GM06990 (cell line): ENCODE measurements around the gene DPM2.

ENCODE experiments used
- DNase-seq: peaks from one replicate; pipeline ENCODE4 v3.0.0-alpha.2; 2011; ENCODE audit not compliant: insufficient read length; ENCODE audit errors: extremely low read depth
- H3K27me3 ChIP-seq: replicated peaks from 2 replicates; pipeline ENCODE4 v1.6.0; 2011; ENCODE audit warnings: low read length; ENCODE audit not compliant: control insufficient read depth, insufficient read depth
- H3K36me3 ChIP-seq: 2 replicates; pipeline ENCODE4 v1.5.1; 2011; ENCODE audit warnings: low read length; ENCODE audit not compliant: control insufficient read depth, insufficient read depth
- H3K4me3 ChIP-seq: replicated peaks from 2 replicates; pipeline ENCODE4 v1.5.1; 2011; ENCODE audit warnings: low read depth, mild to moderate bottlenecking, control low read depth, low read length
- TF ChIP-seq, protein P1 (sequence below): IDR thresholded peaks from 2 replicates; pipeline ENCODE4 v1.5.1; 2011; ENCODE audit warnings: low read length, control low read depth, mild to moderate bottlenecking, inconsistent platforms; ENCODE audit not compliant: insufficient read depth, poor library complexity, severe bottlenecking

DPM2 gene

DNA sequence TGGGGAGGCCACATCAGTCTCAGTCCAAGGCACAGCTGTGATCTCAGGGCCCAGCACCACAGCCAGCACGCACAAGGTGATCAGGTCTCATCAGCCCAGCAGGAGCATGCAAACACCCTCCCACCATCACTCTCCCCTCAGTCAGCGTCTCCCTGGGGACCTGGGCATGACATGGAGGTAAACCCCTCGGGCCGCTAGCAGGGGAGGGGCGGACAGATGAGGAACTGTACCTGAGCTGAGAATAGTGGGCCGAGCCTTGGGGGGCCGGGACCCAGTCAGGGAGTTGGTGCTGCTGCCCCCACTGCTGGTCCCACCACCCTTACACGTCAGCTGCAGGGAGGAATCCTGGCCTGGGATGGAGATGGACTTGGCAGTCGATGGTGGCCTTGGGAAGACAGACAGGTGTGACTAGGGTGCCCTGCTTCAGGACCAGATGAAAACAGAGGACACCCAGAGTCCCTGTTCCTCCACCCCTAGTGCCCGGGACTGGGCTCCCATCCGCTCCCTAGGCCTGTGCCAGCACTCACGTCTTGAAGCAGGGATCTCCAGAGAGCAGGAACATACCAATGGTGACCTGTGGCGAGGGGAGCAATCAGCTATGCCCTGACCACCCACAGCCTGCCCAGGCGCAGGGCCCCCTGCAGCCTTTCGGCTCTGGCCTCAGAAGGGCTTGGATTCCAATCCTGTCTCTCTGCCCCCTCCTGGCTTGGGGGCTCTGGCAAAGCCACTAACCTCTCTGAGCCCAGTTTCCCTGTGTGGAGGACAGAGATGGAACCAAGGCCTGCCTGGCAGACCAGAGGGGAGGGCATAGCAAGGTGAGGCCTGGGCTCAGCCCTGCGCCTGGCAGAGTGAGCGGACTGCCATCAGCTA is 10.4 kb upstream of the DPM2 start:
- peaks cover 26% of the 10 kb centered on the region for H3K36me3 ChIP-seq
- TF ChIP-seq, protein P1, sequence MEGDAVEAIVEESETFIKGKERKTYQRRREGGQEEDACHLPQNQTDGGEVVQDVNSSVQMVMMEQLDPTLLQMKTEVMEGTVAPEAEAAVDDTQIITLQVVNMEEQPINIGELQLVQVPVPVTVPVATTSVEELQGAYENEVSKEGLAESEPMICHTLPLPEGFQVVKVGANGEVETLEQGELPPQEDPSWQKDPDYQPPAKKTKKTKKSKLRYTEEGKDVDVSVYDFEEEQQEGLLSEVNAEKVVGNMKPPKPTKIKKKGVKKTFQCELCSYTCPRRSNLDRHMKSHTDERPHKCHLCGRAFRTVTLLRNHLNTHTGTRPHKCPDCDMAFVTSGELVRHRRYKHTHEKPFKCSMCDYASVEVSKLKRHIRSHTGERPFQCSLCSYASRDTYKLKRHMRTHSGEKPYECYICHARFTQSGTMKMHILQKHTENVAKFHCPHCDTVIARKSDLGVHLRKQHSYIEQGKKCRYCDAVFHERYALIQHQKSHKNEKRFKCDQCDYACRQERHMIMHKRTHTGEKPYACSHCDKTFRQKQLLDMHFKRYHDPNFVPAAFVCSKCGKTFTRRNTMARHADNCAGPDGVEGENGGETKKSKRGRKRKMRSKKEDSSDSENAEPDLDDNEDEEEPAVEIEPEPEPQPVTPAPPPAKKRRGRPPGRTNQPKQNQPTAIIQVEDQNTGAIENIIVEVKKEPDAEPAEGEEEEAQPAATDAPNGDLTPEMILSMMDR, result no peak

DNA sequence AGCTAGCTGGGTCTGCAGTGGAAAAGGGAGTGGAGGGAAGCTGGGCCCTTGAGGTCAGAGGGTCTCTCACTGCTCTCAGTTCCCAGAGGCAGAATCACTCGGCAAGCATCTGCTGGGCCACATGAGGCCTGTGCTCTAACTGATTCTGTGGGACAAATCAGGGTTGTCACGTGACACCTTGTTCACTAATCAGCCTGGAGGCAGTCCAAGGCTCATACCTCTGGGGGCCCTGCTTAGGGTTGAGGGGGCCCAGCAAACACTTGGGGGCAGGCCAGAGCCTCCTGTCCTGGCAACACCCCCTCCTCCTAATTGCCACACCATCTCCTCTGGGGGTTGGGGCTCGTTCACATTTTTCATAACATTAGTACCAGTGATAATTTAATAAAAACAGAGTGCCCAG is 9.1 kb upstream of the DPM2 start:
- H3K36me3 ChIP-seq, result peaks cover 35% of the 10 kb centered on the region
- TF ChIP-seq, protein P1, result no peak

More for the DNA sequence above, 10.4 kb upstream of the DPM2 start:
- no peak overlapping the region for H3K4me3 ChIP-seq
- no peak for DNase-seq
- no peaks in the 10 kb centered on the region for H3K27me3 ChIP-seq

DNA sequence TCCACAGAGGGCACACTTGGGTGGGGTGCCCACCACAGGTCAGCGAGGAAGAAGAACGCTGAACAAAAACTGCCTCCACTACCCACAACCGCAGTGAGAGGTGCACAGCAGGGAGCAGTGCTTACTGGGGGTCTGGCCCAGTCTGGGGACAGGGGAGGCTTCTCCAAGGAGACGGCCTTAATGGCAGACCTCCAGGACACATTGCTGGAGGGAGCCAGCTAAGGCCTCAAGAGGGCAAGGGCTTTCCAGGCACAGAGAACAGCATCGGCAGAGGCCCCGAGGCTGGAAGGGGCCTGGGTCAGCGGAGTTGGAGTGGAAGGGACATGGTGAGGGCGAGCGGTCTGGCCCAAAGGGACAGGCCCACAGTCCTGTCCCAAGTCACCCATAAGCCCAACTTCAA is 8.3 kb upstream of the DPM2 start:
- TF ChIP-seq, protein P1, result no peak
- Histone ChIP-seq H3K4me3 (no peak overlapping the region), H3K36me3 (peaks cover 36% of the 10 kb centered on the region), H3K27me3 (no peaks in the 10 kb centered on the region)
- no peak for DNase-seq

More for the DNA sequence above, 9.1 kb upstream of the DPM2 start:
- no peak overlapping the region for H3K4me3 ChIP-seq
- no peaks in the 10 kb centered on the region for H3K27me3 ChIP-seq
- no peak for DNase-seq

DNA sequence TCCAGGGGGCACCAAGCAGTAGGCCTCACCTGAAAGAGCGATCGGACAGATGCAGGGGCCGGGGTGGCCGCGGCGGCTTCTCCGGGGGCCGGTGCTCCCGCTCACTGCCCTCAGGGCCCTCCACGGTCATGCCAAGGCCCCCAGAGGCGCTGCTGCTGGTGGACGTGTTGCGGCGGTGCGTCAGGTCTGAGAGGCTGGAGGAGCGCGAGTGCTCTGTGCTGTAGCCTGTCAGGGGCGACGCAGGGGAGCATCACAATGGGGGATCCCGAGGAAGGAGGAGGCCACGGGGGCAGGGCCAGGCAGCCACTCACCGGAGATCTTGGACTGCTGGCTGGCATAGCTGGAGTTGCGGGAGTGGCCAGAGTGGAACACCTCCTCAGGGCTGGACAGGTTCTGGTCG is 7.7 kb upstream of the DPM2 start:
- peaks cover 36% of the 10 kb centered on the region for H3K36me3 ChIP-seq

DNA sequence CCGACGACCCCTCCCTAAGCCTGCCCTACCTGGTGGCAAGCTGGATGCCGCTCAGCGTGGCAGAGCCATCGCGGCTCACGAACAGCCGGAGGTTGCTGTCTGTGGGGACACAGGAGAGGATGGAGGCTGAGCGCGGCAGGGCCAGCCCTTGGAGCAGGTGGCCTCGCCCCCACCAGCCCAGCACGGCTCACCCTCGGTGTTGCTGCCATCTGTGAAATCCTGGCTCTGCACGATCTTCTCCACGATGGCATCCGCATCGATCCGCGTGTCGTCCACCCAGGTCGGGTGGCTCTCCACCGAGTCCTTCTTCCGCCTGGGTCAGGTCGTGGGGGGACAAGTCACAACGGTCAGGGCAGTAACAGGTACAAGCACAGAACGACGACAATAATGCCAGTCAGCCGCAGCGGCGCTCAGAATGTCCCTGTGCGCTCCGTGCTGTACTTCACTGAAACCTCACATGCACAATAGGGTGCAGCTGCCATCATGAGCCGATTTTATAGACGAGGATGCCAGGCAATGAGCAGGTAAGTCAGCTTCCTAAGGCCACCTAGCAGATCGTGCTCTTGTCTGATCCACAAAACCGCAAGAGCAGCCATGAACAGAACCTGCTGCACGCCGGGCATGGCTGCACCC is 7.0 kb upstream of the DPM2 start:
- Histone ChIP-seq H3K27me3 (no peaks in the 10 kb centered on the region), H3K36me3 (peaks cover 35% of the 10 kb centered on the region), H3K4me3 (no peak overlapping the region)
- DNase-seq, result no peak
- TF ChIP-seq, protein P1, result no peak

More for the DNA sequence above, 7.7 kb upstream of the DPM2 start:
- no peak for DNase-seq
- TF ChIP-seq, protein P1, result no peak
- Histone ChIP-seq H3K27me3 (no peaks in the 10 kb centered on the region), H3K4me3 (no peak overlapping the region)
